ENCODE measurements around the gene CDC6.

CDC6 gene

GRCh38 chr17:40323391-40324381, 36.0 kb downstream of the CDC6 start:
- peak; percentile 48 for DNase-seq (ENCODE audit: low spot score)

GRCh38 chr17:40325156-40326013, 37.7 kb downstream of the CDC6 start:
- DNase-seq (ENCODE audit: low spot score), result peak; percentile 46

GRCh38 chr17:40326014-40326831, 38.5 kb downstream of the CDC6 start:
- DNase-seq (ENCODE audit: low spot score), result peak; percentile 70

- no peak for DNase-seq (ENCODE audit: low spot score)
Observed at GRCh38 chr17:40326832-40327199, 39.1 kb downstream of the CDC6 start.

GRCh38 chr17:40327244-40327729, 39.6 kb downstream of the CDC6 start:
- DNase-seq (ENCODE audit: low spot score), result no peak

- DNase-seq (ENCODE audit: low spot score), result no peak
Observed at GRCh38 chr17:40327735-40328385, 40.2 kb downstream of the CDC6 start.

- DNase-seq (ENCODE audit: low spot score), result no peak
Observed at GRCh38 chr17:40328386-40328766, 40.7 kb downstream of the CDC6 start.

GRCh38 chr17:40329839-40330794, 42.4 kb downstream of the CDC6 start:
- no peak for DNase-seq (ENCODE audit: low spot score)

GRCh38 chr17:40330850-40331470, 43.3 kb downstream of the CDC6 start:
- no peak for DNase-seq (ENCODE audit: low spot score)

GRCh38 chr17:40331743-40332641, 44.3 kb downstream of the CDC6 start:
- no peak for DNase-seq (ENCODE audit: low spot score)

GRCh38 chr17:40333781-40334448, 46.2 kb downstream of the CDC6 start:
- DNase-seq (ENCODE audit: low spot score), result no peak

GRCh38 chr17:40335620-40336019, 47.9 kb downstream of the CDC6 start:
- DNase-seq (ENCODE audit: low spot score), result no peak

GRCh38 chr17:40337351-40337750, 49.7 kb downstream of the CDC6 start:
- no peak for DNase-seq (ENCODE audit: low spot score)

- no peak for DNase-seq (ENCODE audit: low spot score)
Observed at GRCh38 chr17:40338058-40338457, 50.4 kb downstream of the CDC6 start.

- DNase-seq (ENCODE audit: low spot score), result no peak
Observed at GRCh38 chr17:40338941-40339649, 51.4 kb downstream of the CDC6 start.

- DNase-seq (ENCODE audit: low spot score), result no peak
Observed at GRCh38 chr17:40340327-40340726, 52.6 kb downstream of the CDC6 start.
